HepG2 (cell line): Measurements from ENCODE around the gene XPR1. TPM values are rescaled to one million over a fixed set of nuclear protein-coding genes. Genes with fewer than 3 reads are reported as not detected.
A peak's percentile ranks its signal among the peaks of the same experiment; 100 is the strongest.

Source experiments
- ATF1 ChIP-seq: IDR thresholded peaks from 2 replicates; pipeline ENCODE4 v1.6.1; 2016; ENCODE audit warnings: mild to moderate bottlenecking, control low read depth
- ATF2 ChIP-seq: sonication (generic); formaldehyde crosslinking; IDR thresholded peaks from 2 replicates; pipeline ENCODE4 v1.4.0; 2020; ENCODE audit warnings: missing genetic modification reagents
- CBX5 ChIP-seq: sonication (generic); formaldehyde crosslinking; IDR thresholded peaks from 2 replicates; pipeline ENCODE4 v1.4.0; 2020; ENCODE audit warnings: missing genetic modification reagents, borderline replicate concordance
- DZIP1 ChIP-seq: sonication (generic); formaldehyde crosslinking; IDR thresholded peaks from 2 replicates; pipeline ENCODE4 v1.5.0; 2020; ENCODE audit warnings: mild to moderate bottlenecking, missing genetic modification reagents
- ETS1 ChIP-seq: sonication (generic); formaldehyde crosslinking; IDR thresholded peaks from 2 replicates; pipeline ENCODE4 v1.4.0; 2020; ENCODE audit warnings: missing genetic modification reagents
- FOXM1 ChIP-seq: sonication (generic); formaldehyde crosslinking; IDR thresholded peaks from 2 replicates; pipeline ENCODE4 v1.5.0; 2020; ENCODE audit warnings: missing genetic modification reagents
- LCORL ChIP-seq, 2 experiments: fragments of 450-650 bp in 1 of 2; sonication (generic) in 1 of 2; formaldehyde crosslinking in 1 of 2; IDR thresholded peaks; 2 replicates each; pipeline versions ENCODE4 v1.5.0 to v1.6.1; 2017 to 2020; ENCODE audit warnings: antibody characterized with exemption in 1 of 2, missing genetic modification reagents in 1 of 2
- ONECUT2 ChIP-seq: sonication (generic); formaldehyde crosslinking; IDR thresholded peaks from 2 replicates; pipeline ENCODE4 v1.4.0; 2020; ENCODE audit warnings: missing genetic modification reagents
- PAWR ChIP-seq: sonication (generic); formaldehyde crosslinking; IDR thresholded peaks from 2 replicates; pipeline ENCODE4 v1.4.0; 2020; ENCODE audit warnings: missing genetic modification reagents, mild to moderate bottlenecking, borderline replicate concordance
- PAXIP1 ChIP-seq: sonication (generic); formaldehyde crosslinking; conservative IDR thresholded peaks from 2 replicates; pipeline ENCODE4 v1.4.0; 2020; ENCODE audit warnings: mild to moderate bottlenecking, missing genetic modification reagents, moderate library complexity
- RBFOX2 ChIP-seq: fragments of 200-400 bp; formaldehyde crosslinking; IDR thresholded peaks from 2 replicates; pipeline ENCODE4 v1.6.1; 2017; ENCODE audit warnings: low read depth, mild to moderate bottlenecking, low read length
- SMYD3 ChIP-seq: sonication (generic); formaldehyde crosslinking; IDR thresholded peaks from 2 replicates; pipeline ENCODE4 v1.8.1; 2023; ENCODE audit warnings: mild to moderate bottlenecking, missing genetic modification reagents
- TEF ChIP-seq: sonication (generic); formaldehyde crosslinking; IDR thresholded peaks from 2 replicates; pipeline ENCODE4 v1.5.0; 2020; ENCODE audit warnings: missing genetic modification reagents
- TFDP2 ChIP-seq: sonication (generic); formaldehyde crosslinking; IDR thresholded peaks from 2 replicates; pipeline ENCODE4 v1.4.0; 2020; ENCODE audit warnings: missing genetic modification reagents
- TSC22D2 ChIP-seq: sonication (generic); formaldehyde crosslinking; IDR thresholded peaks from 2 replicates; pipeline ENCODE4 v1.5.1; 2020; ENCODE audit warnings: missing genetic modification reagents, mild to moderate bottlenecking, borderline replicate concordance
- ZBTB7A ChIP-seq: sonication (generic); formaldehyde crosslinking; IDR thresholded peaks from 2 replicates; pipeline ENCODE4 v1.8.0; 2022; ENCODE audit warnings: mild to moderate bottlenecking, missing genetic modification reagents
- ZNF253 ChIP-seq: sonication (generic); formaldehyde crosslinking; IDR thresholded peaks from 2 replicates; pipeline ENCODE4 v1.8.0; 2022; ENCODE audit warnings: mild to moderate bottlenecking, missing genetic modification reagents, borderline replicate concordance
- ZNF75D ChIP-seq: sonication (generic); formaldehyde crosslinking; IDR thresholded peaks from 2 replicates; pipeline ENCODE4 v1.8.1; 2023; ENCODE audit warnings: missing genetic modification reagents, mild to moderate bottlenecking, borderline replicate concordance
- ZNF773 ChIP-seq: sonication (generic); formaldehyde crosslinking; IDR thresholded peaks from 2 replicates; pipeline ENCODE4 v1.4.0; 2020; ENCODE audit warnings: missing genetic modification reagents, borderline replicate concordance
- polyA plus RNA-seq, 8 experiments: library from polyadenylated mRNA; depleted of rRNA in 3 of 8; stranded (reverse) in 7 of 8; unstranded in 1 of 8; fragments of >200 nt; fragmentation: Illumina TruSeq in 4 of 8; extraction: Trizol in 4 of 8; gene quantifications; 2 replicates each; pipeline versions ENCODE4 v1.2.1 to v1.2.3, GENCODE V29; 2011 to 2016; ENCODE audit warnings: low read depth in 4 of 8, missing spikeins in 1 of 8, mixed read lengths in 1 of 8; ENCODE audit not compliant: insufficient read depth in 1 of 8
- total RNA-seq, 5 experiments: library from RNA; depleted of rRNA; stranded (reverse); fragments of >200 nt; fragmentation: Illumina TruSeq; extraction: Trizol; gene quantifications; 2 replicates each; pipeline ENCODE4 v1.2.3, GENCODE V29; 2016; ENCODE audit warnings: low read depth in 1 of 5

XPR1 gene
- total and polyA plus RNA-seq, 2 of the 13 experiments (the other 11 are each of a cell fraction or from before 2014, with no cell fraction given) = 22.3 to 23.6 TPM

GRCh38 chr1:180586671-180587155 is 45.1 kb upstream of the XPR1 start (continued):
- peak; percentile 54 for TF ChIP-seq PAXIP1 (CRISPR knock-in tag)
- no peak for TF ChIP-seq ATF1 (CRISPR knock-in tag)
- no peak for TF ChIP-seq TSC22D2 (CRISPR knock-in tag)
- TF ChIP-seq FOXM1 (CRISPR knock-in tag) = no peak
- no peak for TF ChIP-seq PAWR (CRISPR knock-in tag)
- no peak for TF ChIP-seq ATF2 (CRISPR knock-in tag)
- TF ChIP-seq DZIP1 = no peak
- peak; percentile 62; the same call in 1 of the 2 replicates for TF ChIP-seq LCORL (IDR thresholded peaks at IDR 0.05)
- peak; percentile 70; the same call in 1 of the 2 replicates for TF ChIP-seq LCORL (CRISPR knock-in tag; IDR thresholded peaks at IDR 0.05)
- TF ChIP-seq ZNF773 (CRISPR knock-in tag) = no peak
- no peak for TF ChIP-seq ZNF75D
- TF ChIP-seq RBFOX2 = no peak
- TF ChIP-seq CBX5 (CRISPR knock-in tag) = peak; percentile 11; the same call in 1 of the 2 replicates
- no peak for TF ChIP-seq SMYD3 (CRISPR knock-in tag)
- TF ChIP-seq ZBTB7A (CRISPR knock-in tag) = no peak
- no peak for TF ChIP-seq ONECUT2
- TF ChIP-seq TEF = no peak
- TF ChIP-seq ZNF253 (CRISPR knock-in tag) = no peak
- no peak for TF ChIP-seq TFDP2 (CRISPR knock-in tag)
- no peak for TF ChIP-seq ETS1 (CRISPR knock-in tag)
